Tibial artery (tissue), 4 donors: Measurements from ENCODE around the gene PRDM1.

ENCODE experiments used
- DNase-seq, 2 donors: peaks; one replicate each; pipeline ENCODE4 v3.0.0-alpha.2; 2019
- H3K27ac ChIP-seq, 2 donors: fragments of 200-600 bp; sonication (generic) in 1 of 2; 1 replicate in 1 of 2; 2 replicates in 1 of 2; pipeline ENCODE4 v1.5.1; 2018 to 2019; ENCODE audit warnings: mild to moderate bottlenecking in 1 of 2
- H3K27me3 ChIP-seq, 2 donors: fragments of 200-600 bp; sonication (generic) in 1 of 2; one replicate each; pipeline versions ENCODE4 v1.5.1 to v1.6.0; 2016 to 2019
- H3K36me3 ChIP-seq, 3 donors: fragments of 200-600 bp; sonication (generic) in 2 of 3; one replicate each; pipeline ENCODE4 v1.5.1; 2016 to 2019; ENCODE audit warnings: mild to moderate bottlenecking in 2 of 3
- H3K4me1 ChIP-seq, 4 donors: fragments of 200-600 bp; sonication (generic) in 2 of 4; 1 replicate in 3 of 4; 2 replicates in 1 of 4; pipeline ENCODE4 v1.5.1; 2016 to 2019
- H3K4me3 ChIP-seq, 2 donors: fragments of 200-600 bp; sonication (generic) in 1 of 2; 1 replicate in 1 of 2; 2 replicates in 1 of 2; pipeline ENCODE4 v1.5.1; 2018 to 2019; ENCODE audit warnings: mild to moderate bottlenecking in 2 of 2
- H3K9me3 ChIP-seq, 3 donors: fragments of 200-600 bp; sonication (generic) in 1 of 3; one replicate each; pipeline ENCODE4 v1.5.1; 2016 to 2019
- CTCF ChIP-seq, 2 experiments: fragments of 200-600 bp in 1 of 2; fragments of 450-650 bp in 1 of 2; IDR thresholded peaks; one replicate each; pipeline ENCODE4 v1.5.1; 2017 to 2019; ENCODE audit warnings: antibody characterized with exemption in 2 of 2, mild to moderate bottlenecking in 1 of 2, moderate library complexity in 1 of 2
- intact Hi-C: fragments of 100-400 bp; cut with DNase I; formaldehyde crosslinking; loops from one replicate; pipeline ENCODE4 v1.15.0; 2023; ENCODE audit warnings: low total_unique reads

The PRDM1 gene

GRCh38 chr6:106085984-106086813, at the start of gene PRDM1:
Gene PRDM1 (plus strand): TSS chr6:106086336. CDS start chr6:106086554, 218 bp downstream.
- intact Hi-C loops = no loop called here
- Histone ChIP-seq H3K27ac (no peak within 1 kb of the TSS), H3K4me3 (peak within 1 kb of the TSS; percentile 35 to 45), H3K4me1 (peaks cover 0 to 26% (median 10%) of the 10 kb centered on the region in 4 donors), H3K9me3 (no peaks in the 10 kb centered on the region), H3K27me3 (peaks cover 0 to 57% of the 10 kb centered on the region in 2 donors), H3K36me3 (no peaks in the 10 kb centered on the region)
- TF ChIP-seq CTCF (IDR thresholded peaks at IDR 0.05) = no peak
- peak; percentile 72 to 80 for DNase-seq

- no peak for TF ChIP-seq CTCF (IDR thresholded peaks at IDR 0.05)
- no peak overlapping the region for H3K27ac ChIP-seq
- no peaks in the 10 kb centered on the region for H3K4me1 ChIP-seq
- DNase-seq = no peak
- H3K27me3 ChIP-seq = peaks cover 0 to 2% of the 10 kb centered on the region in 2 donors
- H3K36me3 ChIP-seq = no peaks in the 10 kb centered on the region
- H3K4me3 ChIP-seq = no peak overlapping the region
- intact Hi-C loops = no loop called here
- H3K9me3 ChIP-seq = peaks cover 0 to 7% (median 3%) of the 10 kb centered on the region in 3 donors
These were observed 49.1 kb upstream of the PRDM1 start for GRCh38 chr6:106037060-106037459.

GRCh38 chr6:106039897-106040592, 46.1 kb upstream of the PRDM1 start:
- no peak for TF ChIP-seq CTCF (IDR thresholded peaks at IDR 0.05)
- H3K36me3 ChIP-seq = no peaks in the 10 kb centered on the region
- DNase-seq = no peak
- peaks cover 0 to 2% of the 10 kb centered on the region in 2 donors for H3K27me3 ChIP-seq
- no peak overlapping the region for H3K27ac ChIP-seq
- intact Hi-C loops = no loop called here
- H3K9me3 ChIP-seq = peaks cover 0 to 7% (median 3%) of the 10 kb centered on the region in 3 donors
- H3K4me1 ChIP-seq = no peaks in the 10 kb centered on the region
- H3K4me3 ChIP-seq = no peak overlapping the region

GRCh38 chr6:106044151-106044550, 42.0 kb upstream of the PRDM1 start:
- intact Hi-C loops = no loop called here
- Histone ChIP-seq H3K27ac (no peak overlapping the region), H3K4me1 (no peaks in the 10 kb centered on the region), H3K36me3 (no peaks in the 10 kb centered on the region), H3K4me3 (no peak overlapping the region), H3K27me3 (no peaks in the 10 kb centered on the region), H3K9me3 (no peaks in the 10 kb centered on the region)
- no peak for DNase-seq
- TF ChIP-seq CTCF (IDR thresholded peaks at IDR 0.05) = no peak

- Histone ChIP-seq H3K4me1 (no peaks in the 10 kb centered on the region), H3K36me3 (no peaks in the 10 kb centered on the region), H3K4me3 (no peak overlapping the region), H3K27me3 (peaks cover 0 to 2% of the 10 kb centered on the region in 2 donors), H3K9me3 (no peaks in the 10 kb centered on the region), H3K27ac (no peak overlapping the region)
- intact Hi-C loops = no loop called here
- no peak for TF ChIP-seq CTCF (IDR thresholded peaks at IDR 0.05)
- DNase-seq = no peak
These were observed 41.1 kb upstream of the PRDM1 start for GRCh38 chr6:106045077-106045476.
